ENCODE data around the gene ARRDC3.
A peak's percentile ranks its signal among the peaks of the same experiment; 100 is the strongest.
"Not testable (repeated sequence)": the region's sequence is repeated elsewhere in the genome, so short reads cannot be mapped to it uniquely, and the experiment has no call there.

Gene ARRDC3

GRCh38 chr5:91322981-91323380, 60.1 kb downstream of the ARRDC3 start:
- H3K4me3 Mint-ChIP-seq; H3K9me3 Mint-ChIP-seq; H3K36me3 Mint-ChIP-seq (ENCODE audit: low read depth); H3K27me3 Mint-ChIP-seq; H3K27ac Mint-ChIP-seq: not testable (repeated sequence)
- H3K4me1 Mint-ChIP-seq (ENCODE audit: low read depth), result peaks cover 14% of the 10 kb centered on the region

- Mint-ChIP-seq H3K36me3 (ENCODE audit: low read depth) (no peaks in the 10 kb centered on the region), H3K4me1 (ENCODE audit: low read depth) (peaks cover 23% of the 10 kb centered on the region), H3K27me3 (no peaks in the 10 kb centered on the region)
These were observed 63.5 kb downstream of the ARRDC3 start for GRCh38 chr5:91319667-91320066.

GRCh38 chr5:91318724-91319123, 64.4 kb downstream of the ARRDC3 start:
- Mint-ChIP-seq H3K36me3 (ENCODE audit: low read depth) (no peaks in the 10 kb centered on the region), H3K27me3 (no peaks in the 10 kb centered on the region), H3K27ac (peak overlapping the region; percentile 29), H3K4me3 (no peak overlapping the region), H3K9me3 (no peaks in the 10 kb centered on the region), H3K4me1 (ENCODE audit: low read depth) (peaks cover 32% of the 10 kb centered on the region)

More at GRCh38 chr5:91319667-91320066, 63.5 kb downstream of the ARRDC3 start:
- Mint-ChIP-seq H3K4me3 (no peak overlapping the region), H3K27ac (no peak overlapping the region), H3K9me3 (no peaks in the 10 kb centered on the region)

All from stimulated activated naive CD8-positive, alpha-beta T cell treated with anti-CD3 and anti-CD28 coated beads, Interleukin-15, Interleukin-2, amounts not matched to agents 100 ng/mL and 50 ng/mL, for 24 hours (primary cell).